Activated naive CD8-positive, alpha-beta T cell treated with anti-CD3 and anti-CD28 coated beads for 36 hours (primary cell): ENCODE data around the gene TIGD6. TPM values are rescaled to one million over a fixed set of nuclear protein-coding genes. Genes with fewer than 3 reads are reported as not detected.

Experiments
- DNase-seq: peaks from one replicate; pipeline ENCODE4 v3.0.0; 2021
- H3K27ac Mint-ChIP-seq: one replicate; pipeline ENCODE4 v1.8.0; 2022; ENCODE audit warnings: mild to moderate bottlenecking, moderate library complexity, mixed read lengths
- H3K27me3 Mint-ChIP-seq: one replicate; pipeline ENCODE4 v1.8.0; 2022; ENCODE audit warnings: mild to moderate bottlenecking, mixed read lengths
- H3K36me3 Mint-ChIP-seq: one replicate; pipeline ENCODE4 v1.8.0; 2021; ENCODE audit warnings: mild to moderate bottlenecking, mixed read lengths
- H3K4me1 Mint-ChIP-seq: one replicate; pipeline ENCODE4 v1.8.0; 2021; ENCODE audit warnings: mixed read lengths
- H3K4me3 Mint-ChIP-seq: one replicate; pipeline ENCODE4 v1.8.0; 2022; ENCODE audit warnings: mild to moderate bottlenecking, moderate library complexity, mixed read lengths
- H3K9me3 Mint-ChIP-seq: one replicate; pipeline ENCODE4 v1.8.0; 2022; ENCODE audit warnings: mixed read lengths
- total RNA-seq, 2 experiments: library from RNA; stranded (reverse); gene quantifications; one replicate each; pipeline ENCODE4 v1.2.3, GENCODE V29; 2021

The TIGD6 gene
- total RNA-seq, 2 experiments from 2014 or later, result 1.7 to 1.9 TPM

- Mint-ChIP-seq H3K9me3 (no peaks in the 10 kb centered on the region), H3K36me3 (peaks cover 17% of the 10 kb centered on the region), H3K27ac (peak overlapping the region; percentile 88), H3K4me1 (peaks cover 35% of the 10 kb centered on the region), H3K27me3 (no peaks in the 10 kb centered on the region), H3K4me3 (peak overlapping the region; percentile 83)
- peak; percentile 43 for DNase-seq
Measured at GRCh38 chr5:150000990-150001659, 671 bp upstream of the TIGD6 start.

- peaks cover 34% of the 10 kb centered on the region for H3K4me1 Mint-ChIP-seq
- peak overlapping the region; percentile 96 for H3K27ac Mint-ChIP-seq
- DNase-seq, result no peak
- peak overlapping the region; percentile 83 for H3K4me3 Mint-ChIP-seq
- H3K36me3 Mint-ChIP-seq, result peaks cover 20% of the 10 kb centered on the region
- H3K27me3 Mint-ChIP-seq, result no peaks in the 10 kb centered on the region
- no peaks in the 10 kb centered on the region for H3K9me3 Mint-ChIP-seq
Measured at GRCh38 chr5:149999866-150000255, 593 bp downstream of the TIGD6 start.

GRCh38 chr5:149999359-149999758 lies 1.1 kb downstream of the TIGD6 start:
- Mint-ChIP-seq H3K4me3 (peak overlapping the region; percentile 83), H3K4me1 (peaks cover 33% of the 10 kb centered on the region), H3K36me3 (peaks cover 18% of the 10 kb centered on the region), H3K27me3 (no peaks in the 10 kb centered on the region), H3K27ac (peak overlapping the region; percentile 96), H3K9me3 (no peaks in the 10 kb centered on the region)
- no peak for DNase-seq

DNA sequence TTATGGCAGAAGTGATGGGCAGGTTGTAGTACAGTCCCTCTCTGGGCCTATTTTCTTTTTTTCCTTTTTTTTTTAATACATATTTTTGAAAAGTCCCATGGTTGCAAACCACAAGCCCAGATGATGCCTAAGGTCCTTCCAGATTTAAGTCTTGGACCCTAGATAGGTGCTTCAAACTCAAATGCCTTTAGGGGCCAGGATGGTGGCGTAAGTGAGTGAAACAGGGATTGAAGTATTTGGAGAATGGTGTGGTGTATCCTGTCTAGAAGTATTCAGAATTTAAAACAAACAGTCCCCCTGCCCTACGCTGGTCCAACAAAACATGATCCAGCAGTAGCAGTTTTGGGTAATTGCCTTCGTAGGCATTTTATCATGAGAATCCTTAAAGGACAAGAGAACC lies 2.2 kb downstream of the TIGD6 start:
- no peak overlapping the region for H3K27ac Mint-ChIP-seq
- peaks cover 18% of the 10 kb centered on the region for H3K36me3 Mint-ChIP-seq
- no peak overlapping the region for H3K4me3 Mint-ChIP-seq
- no peaks in the 10 kb centered on the region for H3K27me3 Mint-ChIP-seq
- no peaks in the 10 kb centered on the region for H3K9me3 Mint-ChIP-seq
- peaks cover 28% of the 10 kb centered on the region for H3K4me1 Mint-ChIP-seq
- DNase-seq, result no peak

GRCh38 chr5:149996205-149996890 lies 4.1 kb downstream of the TIGD6 start:
- DNase-seq, result no peak
- Mint-ChIP-seq H3K4me1 (peaks cover 13% of the 10 kb centered on the region), H3K27ac (peak overlapping the region; percentile 23), H3K9me3 (no peaks in the 10 kb centered on the region), H3K36me3 (peaks cover 7% of the 10 kb centered on the region), H3K4me3 (no peak overlapping the region), H3K27me3 (no peaks in the 10 kb centered on the region)

GRCh38 chr5:149995385-149996204 lies 4.9 kb downstream of the TIGD6 start:
- Mint-ChIP-seq H3K27ac (peak overlapping the region; percentile 23), H3K4me3 (no peak overlapping the region), H3K4me1 (peaks cover 13% of the 10 kb centered on the region), H3K27me3 (no peaks in the 10 kb centered on the region), H3K9me3 (no peaks in the 10 kb centered on the region), H3K36me3 (peaks cover 7% of the 10 kb centered on the region)
- DNase-seq, result no peak

- Mint-ChIP-seq H3K4me3 (no peak overlapping the region), H3K4me1 (no peaks in the 10 kb centered on the region), H3K9me3 (no peaks in the 10 kb centered on the region), H3K27me3 (no peaks in the 10 kb centered on the region), H3K36me3 (peaks cover 7% of the 10 kb centered on the region), H3K27ac (no peak overlapping the region)
- DNase-seq, result no peak
Measured at GRCh38 chr5:149993471-149993870, 7.0 kb downstream of the TIGD6 start.

DNA sequence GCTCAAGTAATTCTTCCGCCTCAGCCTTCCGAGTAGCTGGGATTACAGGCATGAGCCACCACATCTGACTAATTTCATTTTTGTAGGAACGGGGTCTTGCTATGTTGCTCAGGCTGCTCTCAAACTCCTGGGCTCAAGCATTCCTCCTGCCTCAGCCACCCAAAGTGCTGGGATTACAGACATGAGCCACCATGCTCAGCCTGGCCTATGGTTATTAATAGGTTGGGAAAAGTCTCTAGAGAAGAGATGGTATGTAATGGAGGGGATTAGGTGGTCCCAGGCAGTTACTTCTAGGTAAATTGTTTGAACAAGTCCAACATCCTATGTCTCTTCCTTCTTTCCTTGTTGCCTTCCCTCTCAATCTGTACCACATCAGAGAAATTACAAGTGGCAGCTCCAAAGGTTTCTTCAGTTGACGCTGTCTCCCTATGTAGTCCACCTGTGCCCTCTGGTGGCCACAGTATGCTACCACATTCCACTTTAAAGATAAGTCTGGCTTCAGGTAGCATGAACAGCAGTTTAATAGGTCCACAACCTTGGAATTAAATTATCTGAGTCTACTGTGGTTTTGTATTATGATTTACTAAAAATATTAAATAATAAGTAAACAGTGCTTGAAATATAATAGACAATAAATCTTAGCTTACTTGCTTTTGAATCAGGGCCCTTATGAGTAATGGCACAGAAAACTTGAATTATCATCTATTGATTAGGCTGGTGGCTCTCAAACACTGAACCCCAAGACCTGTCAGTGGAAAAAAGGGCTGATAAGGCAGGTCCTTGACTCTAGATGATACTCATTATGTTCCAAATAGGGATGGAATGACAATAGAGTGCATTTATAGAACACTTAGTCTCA lies 9.7 kb downstream of the TIGD6 start:
- Mint-ChIP-seq H3K27me3 (no peaks in the 10 kb centered on the region), H3K4me3 (no peak overlapping the region), H3K4me1 (no peaks in the 10 kb centered on the region), H3K9me3 (no peaks in the 10 kb centered on the region), H3K27ac (no peak overlapping the region), H3K36me3 (peaks cover 2% of the 10 kb centered on the region)
- DNase-seq, result peak; percentile 56

- Mint-ChIP-seq H3K27me3 (no peaks in the 10 kb centered on the region), H3K4me1 (no peaks in the 10 kb centered on the region), H3K4me3 (no peak overlapping the region), H3K27ac (no peak overlapping the region), H3K9me3 (no peaks in the 10 kb centered on the region), H3K36me3 (peaks cover 1% of the 10 kb centered on the region)
- DNase-seq, result no peak
Measured at GRCh38 chr5:149988126-149988525, 12.3 kb downstream of the TIGD6 start.

GRCh38 chr5:149982505-149982904 lies 17.9 kb downstream of the TIGD6 start:
- DNase-seq, result no peak
- H3K4me1 Mint-ChIP-seq, result no peaks in the 10 kb centered on the region
- no peaks in the 10 kb centered on the region for H3K27me3 Mint-ChIP-seq
- no peak overlapping the region for H3K27ac Mint-ChIP-seq
- peaks cover 8% of the 10 kb centered on the region for H3K36me3 Mint-ChIP-seq
- H3K9me3 Mint-ChIP-seq, result no peaks in the 10 kb centered on the region
- no peak overlapping the region for H3K4me3 Mint-ChIP-seq

- no peak overlapping the region for H3K27ac Mint-ChIP-seq
- H3K36me3 Mint-ChIP-seq, result peaks cover 8% of the 10 kb centered on the region
- H3K4me1 Mint-ChIP-seq, result no peaks in the 10 kb centered on the region
- no peaks in the 10 kb centered on the region for H3K9me3 Mint-ChIP-seq
- DNase-seq, result no peak
- no peak overlapping the region for H3K4me3 Mint-ChIP-seq
- no peaks in the 10 kb centered on the region for H3K27me3 Mint-ChIP-seq
Measured at GRCh38 chr5:149981206-149981605, 19.2 kb downstream of the TIGD6 start.

DNA sequence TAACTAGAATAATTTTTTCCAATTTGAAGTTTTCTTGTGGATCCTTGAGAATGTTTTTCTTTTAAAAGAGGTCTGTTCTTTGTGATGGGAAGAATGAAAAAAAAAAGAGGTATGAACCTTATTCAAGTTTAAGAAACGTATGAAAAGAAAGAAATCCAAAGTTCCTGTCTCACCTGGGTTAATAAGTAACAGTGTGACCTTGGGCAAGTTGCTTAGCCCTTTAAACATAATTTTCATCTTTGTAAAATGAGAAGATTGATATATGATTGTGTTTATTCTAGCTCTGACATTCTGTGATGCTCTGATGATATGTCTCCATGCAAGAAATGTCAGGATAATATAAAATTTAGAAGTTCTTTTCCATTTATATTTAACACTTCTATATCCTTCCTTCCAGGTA lies 20.6 kb downstream of the TIGD6 start:
- Mint-ChIP-seq H3K27ac (no peak overlapping the region), H3K36me3 (peaks cover 10% of the 10 kb centered on the region), H3K27me3 (no peaks in the 10 kb centered on the region), H3K4me1 (no peaks in the 10 kb centered on the region), H3K9me3 (no peaks in the 10 kb centered on the region), H3K4me3 (no peak overlapping the region)
- DNase-seq, result no peak

- Mint-ChIP-seq H3K4me3 (no peak overlapping the region), H3K4me1 (no peaks in the 10 kb centered on the region), H3K9me3 (no peaks in the 10 kb centered on the region), H3K36me3 (peaks cover 5% of the 10 kb centered on the region), H3K27me3 (no peaks in the 10 kb centered on the region), H3K27ac (no peak overlapping the region)
- DNase-seq, result no peak
Measured at GRCh38 chr5:149975409-149975808, 25.0 kb downstream of the TIGD6 start.

DNA sequence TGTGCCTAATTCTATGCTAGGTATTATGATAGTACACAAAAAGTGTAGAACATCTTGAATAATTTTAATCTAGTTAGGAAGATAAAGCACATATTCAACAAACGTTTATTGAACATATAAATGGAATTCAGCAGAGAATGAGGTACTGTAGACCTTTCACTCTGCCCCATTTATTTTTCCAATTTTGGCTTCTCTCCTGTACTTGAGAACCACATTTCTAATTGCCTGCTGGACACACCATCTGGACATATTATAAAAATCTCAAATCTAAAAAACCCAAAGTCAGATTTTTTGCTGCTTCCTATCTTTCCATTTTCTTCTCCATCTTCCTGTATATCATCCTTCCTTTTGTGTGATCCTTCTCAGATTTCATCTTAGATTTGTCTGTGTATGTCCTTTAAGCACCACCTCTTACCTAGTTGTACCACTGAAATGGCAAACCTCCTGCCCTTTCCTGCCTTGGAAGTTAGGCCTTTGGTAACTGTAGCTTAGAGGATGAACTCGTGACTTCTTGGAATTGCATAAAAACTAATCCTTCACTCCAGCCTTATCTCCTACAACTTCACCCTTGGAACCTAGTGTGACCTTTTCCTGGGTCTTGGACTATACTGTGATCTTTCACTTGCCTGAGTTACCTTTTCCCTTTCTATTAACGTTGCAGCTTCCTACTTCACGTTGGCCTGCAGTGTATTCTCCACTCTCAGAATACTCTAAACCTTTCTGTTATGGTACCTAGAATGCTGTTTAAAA lies 31.1 kb downstream of the TIGD6 start:
- Mint-ChIP-seq H3K4me1 (peaks cover 4% of the 10 kb centered on the region), H3K27ac (no peak overlapping the region), H3K27me3 (no peaks in the 10 kb centered on the region), H3K4me3 (no peak overlapping the region), H3K9me3 (no peaks in the 10 kb centered on the region), H3K36me3 (no peaks in the 10 kb centered on the region)
- no peak for DNase-seq
